Umbilical cord (tissue), 2 donors: ENCODE data around the gene THOC7. TPM values are rescaled to one million over a fixed set of nuclear protein-coding genes. Genes with fewer than 3 reads are reported as not detected.

ENCODE experiments used
- DNase-seq: peaks from one replicate; pipeline ENCODE4 v3.0.0-alpha.2; 2015; ENCODE audit warnings: low spot score
- total RNA-seq: library from RNA; depleted of rRNA; stranded (reverse); fragments of >200 nt; gene quantifications from one replicate; pipeline ENCODE4 v1.2.3, GENCODE V29; 2014; ENCODE audit warnings: low replicate concordance; ENCODE audit not compliant: insufficient read depth

Gene THOC7
- total RNA-seq, 1 donor from 2014 or later = 39.7 TPM

- no peak for DNase-seq
Observed at GRCh38 chr3:63845215-63845614, 18.4 kb downstream of the THOC7 start.

GRCh38 chr3:63842127-63842526 is 21.5 kb downstream of the THOC7 start:
- no peak for DNase-seq

GRCh38 chr3:63841704-63842103 is 21.9 kb downstream of the THOC7 start:
- DNase-seq = no peak

GRCh38 chr3:63832395-63832794 is 31.2 kb downstream of the THOC7 start:
- no peak for DNase-seq

- DNase-seq = no peak
Observed at GRCh38 chr3:63830526-63830925, 33.1 kb downstream of the THOC7 start.

- DNase-seq = no peak
Observed at GRCh38 chr3:63824309-63824708, 39.3 kb downstream of the THOC7 start.

GRCh38 chr3:63819151-63819398 is 44.5 kb downstream of the THOC7 start, which contains the start of gene C3orf49:
C3orf49 (plus strand) TSS chr3:63819299; CDS start chr3:63819472, 173 bp downstream.
- no peak for DNase-seq

GRCh38 chr3:63818282-63819150 is 45.1 kb downstream of the THOC7 start:
- DNase-seq = peak; percentile 54

GRCh38 chr3:63817225-63817624 is 46.4 kb downstream of the THOC7 start:
- no peak for DNase-seq

- no peak for DNase-seq
Observed at GRCh38 chr3:63814237-63814636, 49.4 kb downstream of the THOC7 start.

- DNase-seq = no peak
Observed at GRCh38 chr3:63809607-63810006, 54.0 kb downstream of the THOC7 start.

- DNase-seq = no peak
Observed at GRCh38 chr3:63808633-63809032, 55.0 kb downstream of the THOC7 start.

GRCh38 chr3:63807961-63808565 is 55.5 kb downstream of the THOC7 start:
- DNase-seq = no peak

- no peak for DNase-seq
Observed at GRCh38 chr3:63803911-63804310, 59.7 kb downstream of the THOC7 start.

- DNase-seq = no peak
Observed at GRCh38 chr3:63800097-63800496, 63.5 kb downstream of the THOC7 start.

GRCh38 chr3:63798949-63799348 is 64.7 kb downstream of the THOC7 start:
- no peak for DNase-seq

- DNase-seq = no peak
Observed at GRCh38 chr3:63798544-63798943, 65.1 kb downstream of the THOC7 start.

- peak; percentile 2 for DNase-seq
Observed at GRCh38 chr3:63795438-63795837, 68.2 kb downstream of the THOC7 start.

- peak; percentile 7 for DNase-seq
Observed at GRCh38 chr3:63791974-63792373, 71.6 kb downstream of the THOC7 start.
